ENCODE measurements around the gene NAV2.
"Not testable (repeated sequence)": the region's sequence is repeated elsewhere in the genome, so short reads cannot be mapped to it uniquely, and the experiment has no call there.

The NAV2 gene

DNA sequence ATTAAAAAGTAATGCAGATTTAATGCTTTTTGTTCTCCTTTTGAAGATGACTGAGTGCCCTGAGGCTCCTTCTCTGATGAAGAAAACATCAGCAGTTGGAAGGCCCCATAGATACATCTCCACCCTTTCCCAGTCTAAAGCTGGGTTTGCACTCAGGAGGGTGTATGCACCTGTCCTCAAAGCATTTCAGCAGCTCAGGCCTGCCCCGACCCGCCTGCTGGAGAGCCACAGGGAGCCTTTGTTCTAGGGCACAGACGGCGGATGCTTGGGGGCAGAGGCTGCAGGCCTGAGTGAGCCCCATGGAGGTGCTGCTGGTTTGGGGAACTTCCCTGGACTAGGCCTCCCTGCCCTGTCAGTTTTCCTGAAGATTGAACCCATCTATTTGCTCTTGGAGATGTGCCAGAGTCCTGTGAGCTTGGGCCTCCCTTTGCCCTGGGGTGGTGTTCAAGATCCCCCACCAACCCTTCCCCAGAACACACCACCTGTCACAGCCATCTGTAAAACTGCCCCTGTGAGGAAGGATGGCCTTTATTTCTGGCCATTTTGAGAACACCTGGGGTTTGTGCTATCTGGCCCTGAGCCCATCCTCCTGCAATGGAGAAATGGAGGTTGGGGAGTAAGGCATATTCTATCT is 160.0 kb downstream of the NAV2 start:
- DNase-seq, result no peak

DNA sequence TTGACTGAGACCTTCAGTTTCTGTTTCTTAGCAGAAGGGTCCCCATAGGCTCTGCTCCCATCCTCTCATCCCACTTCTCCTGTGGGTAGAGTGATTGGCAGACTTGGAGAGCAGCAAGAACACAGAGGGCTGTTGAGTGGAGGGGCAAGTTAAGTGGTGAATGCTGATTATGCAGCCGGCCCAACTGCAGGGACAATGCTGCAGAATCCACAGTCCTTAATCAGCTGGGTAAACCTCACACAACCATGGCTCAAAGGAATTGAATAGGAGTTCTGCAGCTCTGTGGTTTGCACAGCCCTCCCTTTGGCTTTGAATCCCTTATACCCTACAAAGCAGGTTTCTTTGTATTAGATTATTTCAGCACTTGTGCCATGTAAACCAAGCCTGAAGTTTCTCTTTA is 161.1 kb downstream of the NAV2 start:
- no peak for DNase-seq

DNA sequence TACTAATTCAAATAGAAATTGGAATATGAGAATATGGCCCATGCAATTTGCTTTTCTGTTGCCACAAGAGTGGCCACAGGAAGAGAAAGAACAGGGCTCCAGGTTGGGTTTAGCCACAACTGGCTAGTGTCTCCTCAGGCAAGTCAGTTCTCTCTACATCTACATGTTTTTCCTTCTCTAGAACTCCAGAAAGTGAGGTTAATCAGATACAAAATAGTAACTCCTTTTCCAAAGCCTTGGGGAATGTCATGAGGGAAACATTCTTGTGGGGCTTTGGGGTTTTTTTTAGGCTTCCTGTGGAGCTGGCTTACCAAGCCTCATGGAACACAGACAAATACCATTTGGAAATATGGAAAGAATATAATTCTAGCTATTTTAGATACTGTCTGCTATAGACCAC is 161.6 kb downstream of the NAV2 start:
- DNase-seq, result no peak

DNA sequence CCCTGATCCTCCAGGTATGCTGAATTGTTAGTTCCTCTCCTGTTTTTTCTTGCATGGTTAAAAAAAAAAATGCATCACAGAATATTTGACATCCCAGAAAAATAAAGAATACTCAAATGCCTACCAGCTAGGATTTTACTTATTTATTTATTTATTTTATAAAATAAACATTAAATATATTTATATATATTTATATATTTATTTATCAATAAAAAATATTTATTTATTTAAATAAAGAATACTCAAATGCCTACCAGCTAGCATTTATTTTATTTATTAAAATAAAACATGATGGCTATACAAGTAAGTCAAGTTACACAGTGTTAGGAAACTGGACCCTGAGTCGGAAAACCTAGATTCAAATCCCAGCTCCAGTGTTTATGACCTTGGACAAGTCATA is 164.1 kb downstream of the NAV2 start:
- DNase-seq, result no peak

DNA sequence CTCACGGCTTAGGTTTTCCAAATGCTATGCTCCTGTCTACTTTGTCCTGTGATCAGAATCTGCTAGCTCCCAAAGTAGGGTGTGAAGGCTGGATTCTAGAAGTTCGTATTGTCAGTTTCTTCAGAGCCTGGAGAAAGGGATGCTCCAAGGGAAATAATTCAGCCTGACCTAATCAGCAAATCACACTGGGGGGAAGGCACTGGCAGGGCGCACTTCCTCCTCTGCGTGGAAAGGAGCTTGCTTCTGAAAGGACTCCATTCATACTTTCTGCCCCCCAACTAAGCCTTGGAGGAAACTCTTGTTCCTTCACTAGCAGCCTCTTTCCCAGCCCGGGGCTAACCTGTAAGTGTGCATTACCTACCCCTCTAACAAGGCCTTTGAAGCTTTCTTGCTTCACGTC is 165.9 kb downstream of the NAV2 start:
- DNase-seq, result no peak

DNA sequence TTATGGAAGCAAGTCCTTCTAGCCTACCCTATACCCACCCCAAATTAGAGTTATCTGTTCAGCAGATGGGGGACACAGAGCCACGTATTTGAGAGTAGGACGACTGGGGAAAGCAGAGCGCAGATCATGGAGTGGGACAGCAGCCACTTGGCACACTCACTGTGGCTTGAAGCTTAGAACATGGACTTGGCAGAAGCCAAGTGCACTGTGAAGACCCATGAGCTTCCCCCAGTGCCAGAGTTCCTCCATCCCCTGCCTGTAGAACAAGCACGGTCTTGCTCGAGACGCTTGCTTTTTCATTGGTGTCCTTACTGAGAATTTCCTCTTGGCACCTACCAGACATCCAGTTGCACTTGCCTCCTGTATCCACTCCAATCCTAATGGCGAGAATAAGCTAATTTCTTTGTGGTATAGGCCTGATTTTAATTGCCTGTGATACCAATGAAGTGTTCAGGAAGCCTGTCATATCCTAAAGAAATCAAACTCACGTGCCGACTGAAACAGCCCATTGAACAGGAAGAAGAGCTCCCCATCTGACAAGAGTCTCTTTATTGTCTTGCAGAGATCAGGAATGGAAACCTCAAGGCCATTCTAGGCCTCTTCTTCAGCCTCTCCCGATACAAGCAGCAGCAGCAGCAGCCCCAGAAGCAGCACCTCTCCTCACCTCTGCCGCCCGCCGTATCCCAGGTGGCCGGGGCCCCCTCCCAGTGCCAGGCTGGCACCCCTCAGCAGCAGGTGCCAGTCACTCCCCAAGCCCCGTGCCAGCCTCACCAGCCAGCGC is 166.9 kb downstream of the NAV2 start:
- DNase-seq, result no peak

DNA sequence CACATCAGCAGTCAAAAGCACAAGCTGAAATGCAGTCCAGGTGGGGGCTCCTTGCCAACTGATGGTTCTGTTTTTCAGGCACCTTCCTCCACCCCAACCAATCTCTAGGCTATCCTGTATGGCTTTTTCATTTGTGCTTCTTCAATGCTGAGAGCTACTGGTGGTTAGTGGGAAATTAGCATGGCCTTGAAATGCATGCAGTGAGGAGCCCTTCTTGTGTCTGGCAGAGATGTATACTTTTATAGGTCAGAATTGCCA is 167.4 kb downstream of the NAV2 start:
- DNase-seq, result no peak

DNA sequence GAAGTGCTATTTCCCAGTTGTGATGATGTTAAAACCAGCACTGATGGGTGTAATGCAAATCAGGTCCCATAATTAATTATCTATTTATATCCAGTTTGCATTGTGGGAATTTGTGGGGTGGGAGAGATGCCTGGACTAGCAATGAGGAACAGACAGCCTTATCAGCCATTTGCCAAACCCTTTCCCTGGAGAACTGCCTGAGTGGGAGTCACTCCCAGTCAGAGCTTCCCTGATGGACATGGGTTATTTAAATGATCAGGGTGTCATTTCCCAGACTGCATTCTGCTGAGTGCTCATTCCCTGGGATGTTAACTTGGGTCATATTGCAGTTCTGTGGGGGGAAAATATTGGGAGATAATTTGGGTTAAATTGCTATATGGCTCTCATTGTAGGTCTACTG is 168.5 kb downstream of the NAV2 start:
- DNase-seq, result no peak

DNA sequence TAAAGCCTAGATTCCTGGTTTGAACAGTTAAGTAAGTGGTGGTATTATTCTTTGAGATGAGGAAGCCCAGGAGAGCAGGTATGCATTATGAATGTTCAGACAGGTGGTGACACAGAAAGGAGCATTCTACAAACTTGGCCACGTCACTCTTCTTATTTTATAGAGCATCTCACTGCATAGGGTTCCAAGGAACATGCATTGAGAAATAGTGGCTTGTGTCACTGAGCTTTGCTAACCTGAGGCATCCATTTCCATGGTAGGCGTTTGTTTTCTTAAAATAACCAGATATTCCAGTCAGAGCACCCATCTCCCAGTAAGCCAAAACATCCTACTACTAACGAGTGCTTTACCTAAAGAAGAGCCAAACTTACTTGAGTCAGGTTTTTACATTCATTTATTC is 169.7 kb downstream of the NAV2 start:
- no peak for DNase-seq

DNA sequence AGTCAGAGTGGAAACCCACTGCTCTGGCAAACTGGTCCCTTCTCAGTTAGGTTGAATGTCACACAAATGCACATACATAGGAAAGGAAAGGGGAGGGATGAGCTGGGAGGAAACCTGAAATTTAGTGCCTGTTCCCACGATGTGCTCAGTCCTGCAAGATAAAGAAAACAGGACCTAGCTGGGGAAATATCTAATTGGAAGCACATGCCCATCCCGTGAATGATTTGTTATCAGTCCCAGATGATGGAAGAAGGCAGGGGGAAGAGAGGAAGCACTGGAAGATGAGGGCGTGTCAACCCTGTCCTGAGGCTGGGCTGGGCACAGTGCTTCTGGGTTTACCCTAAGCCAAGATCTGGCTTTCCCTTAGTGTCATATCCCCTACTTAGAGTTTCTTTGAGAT is 173.9 kb downstream of the NAV2 start:
- DNase-seq, result no peak

DNA sequence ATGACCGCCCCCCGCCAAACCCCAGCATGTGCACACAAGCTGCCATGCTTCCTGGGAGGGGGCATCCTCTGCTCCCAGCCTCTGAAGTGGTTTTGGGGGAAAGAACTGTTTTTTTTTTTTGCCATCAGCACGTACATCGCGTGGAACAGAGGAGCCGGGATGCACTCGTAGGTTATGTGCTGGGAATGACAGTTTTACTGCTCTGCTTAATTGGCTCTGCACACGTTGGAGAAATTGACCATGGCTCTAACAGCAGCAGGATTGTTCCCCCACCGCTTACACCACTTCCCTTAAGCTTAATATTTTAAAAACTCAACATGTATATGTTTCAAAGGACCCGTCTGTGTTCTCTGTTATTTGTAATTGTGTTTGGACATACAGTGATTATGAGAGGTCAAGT is 175.2 kb downstream of the NAV2 start:
- no peak for DNase-seq

DNA sequence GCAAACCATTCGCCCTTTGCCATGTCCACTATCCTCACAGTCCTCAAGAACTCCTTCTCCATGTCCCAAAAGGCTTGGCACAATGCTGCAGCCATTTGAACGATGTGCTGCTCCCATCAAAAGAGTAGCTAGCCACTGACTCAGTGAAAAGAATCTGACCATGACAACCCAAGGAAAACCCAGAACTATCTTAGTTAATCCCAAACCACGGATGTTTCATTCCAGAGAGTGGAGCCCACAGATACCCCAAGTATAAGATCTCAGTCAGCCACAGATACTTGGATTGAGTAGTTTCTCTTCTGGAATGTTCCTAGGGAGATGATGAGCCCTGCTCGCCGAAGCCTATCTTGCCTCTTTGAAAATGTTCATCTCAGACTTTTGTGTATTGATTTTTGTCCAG is 176.9 kb downstream of the NAV2 start:
- DNase-seq, result no peak

DNA sequence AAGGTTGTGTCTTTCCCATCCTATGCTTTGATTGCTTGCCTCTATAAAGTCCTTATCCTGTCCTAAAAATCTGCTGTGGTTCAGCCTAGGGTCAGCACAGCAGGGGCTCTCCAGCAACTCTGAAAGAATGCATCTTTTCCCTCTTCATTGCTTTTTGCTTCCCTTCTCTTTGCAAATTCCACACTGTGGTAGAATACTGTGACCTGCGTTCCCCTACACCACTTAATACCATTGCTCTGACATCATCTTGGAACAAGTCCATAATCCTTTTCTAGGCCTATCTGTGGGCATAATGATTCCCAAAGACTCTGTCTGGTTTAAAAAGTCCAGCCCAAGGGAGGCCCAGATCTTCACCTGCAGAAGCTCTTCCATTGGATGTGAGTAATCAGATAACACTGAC is 177.7 kb downstream of the NAV2 start:
- DNase-seq, result no peak

DNA sequence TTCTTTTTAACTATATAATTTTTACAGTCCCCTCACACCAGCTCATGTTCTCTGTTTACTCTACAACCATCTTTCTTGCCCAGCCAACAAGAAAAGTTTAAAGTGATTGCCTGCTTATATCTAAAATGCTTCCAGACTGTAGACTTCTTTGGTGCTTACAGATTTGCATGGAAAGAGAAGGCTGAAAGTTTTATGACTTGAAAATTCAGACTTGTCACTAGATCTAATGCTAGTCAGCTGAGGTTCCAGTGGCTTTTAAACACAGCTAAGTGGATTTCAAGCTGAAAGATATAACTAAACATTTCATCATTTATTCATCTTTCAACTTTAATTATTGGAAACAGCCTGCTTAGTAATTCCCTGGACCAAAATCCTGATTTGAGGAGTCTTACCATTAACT is 178.4 kb downstream of the NAV2 start:
- DNase-seq, result no peak

DNA sequence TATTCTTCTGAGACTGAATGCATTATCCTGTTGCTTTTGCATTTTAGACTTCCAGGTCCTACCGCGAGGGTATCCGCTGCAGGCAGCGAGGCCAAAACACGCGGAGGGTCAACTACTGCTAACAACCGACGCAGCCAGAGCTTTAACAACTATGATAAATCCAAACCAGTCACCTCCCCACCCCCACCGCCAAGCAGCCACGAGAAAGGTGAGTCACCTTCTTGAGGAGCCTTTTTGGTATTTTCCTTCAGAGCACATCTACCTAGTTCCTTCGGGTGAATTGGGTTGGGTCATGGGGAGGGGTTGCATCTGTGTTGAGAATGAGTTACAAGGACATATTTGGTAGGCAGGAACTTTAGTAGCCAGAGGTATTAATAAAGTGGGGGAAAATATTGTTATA is 179.8 kb downstream of the NAV2 start:
- DNase-seq, result no peak

DNA sequence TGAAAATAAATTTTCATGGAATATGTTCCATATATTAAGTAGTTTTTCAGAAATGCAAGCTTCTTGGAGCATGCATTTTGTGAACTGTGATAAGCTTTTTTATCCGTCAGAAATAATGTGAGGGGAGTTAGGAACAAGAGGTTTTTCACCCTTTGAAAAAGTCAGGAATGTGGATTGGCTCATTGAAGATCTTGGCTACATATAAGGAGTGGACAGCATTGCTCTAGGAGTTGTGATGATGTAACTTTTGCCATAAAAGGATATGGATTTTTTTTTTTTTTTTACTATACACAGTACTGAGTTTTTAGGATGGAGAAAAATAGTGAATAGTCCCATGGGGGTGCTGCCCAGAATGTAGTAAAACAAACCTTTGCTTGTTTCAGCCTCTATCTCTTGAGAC is 180.2 kb downstream of the NAV2 start:
- no peak for DNase-seq

DNA sequence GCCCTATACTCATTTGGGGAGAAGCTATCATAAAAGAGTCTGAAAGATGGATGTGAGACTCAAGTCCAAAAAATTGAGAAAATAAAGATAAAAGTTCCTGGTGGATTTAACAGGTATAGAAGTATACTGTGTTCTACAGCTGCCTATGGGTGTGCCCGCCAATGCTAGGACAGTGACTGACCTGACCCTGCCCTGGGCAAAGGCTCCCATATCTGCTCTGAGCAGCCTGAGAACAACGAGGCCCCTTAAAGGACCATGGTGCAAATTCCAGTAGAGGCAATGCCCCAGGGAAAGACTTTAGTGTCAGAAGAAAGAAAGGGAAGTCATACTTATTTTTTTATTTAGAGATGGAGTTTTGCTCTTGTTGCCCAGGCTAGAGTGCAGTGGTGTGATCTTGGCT is 181.8 kb downstream of the NAV2 start:
- no peak for DNase-seq

DNA sequence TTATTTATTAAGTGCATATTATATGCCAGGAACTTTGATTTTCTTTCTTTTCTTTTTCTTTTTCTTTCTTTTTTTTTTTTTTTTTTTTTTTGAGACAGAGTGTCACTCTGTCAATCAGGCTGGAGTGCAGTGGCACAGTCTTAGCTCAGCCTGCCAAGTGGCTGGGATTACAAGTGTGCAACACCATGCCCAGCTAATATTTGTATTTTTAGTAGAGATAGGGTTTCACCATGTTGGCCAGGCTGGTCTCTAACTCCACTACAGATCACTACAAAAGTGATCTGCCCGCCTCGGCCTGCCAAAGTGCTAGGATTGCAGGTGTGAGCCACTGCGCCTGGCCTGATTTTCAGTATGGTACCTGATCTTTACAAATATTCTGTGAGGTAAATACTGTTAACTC is 182.4 kb downstream of the NAV2 start:
- not testable (repeated sequence) for DNase-seq

DNA sequence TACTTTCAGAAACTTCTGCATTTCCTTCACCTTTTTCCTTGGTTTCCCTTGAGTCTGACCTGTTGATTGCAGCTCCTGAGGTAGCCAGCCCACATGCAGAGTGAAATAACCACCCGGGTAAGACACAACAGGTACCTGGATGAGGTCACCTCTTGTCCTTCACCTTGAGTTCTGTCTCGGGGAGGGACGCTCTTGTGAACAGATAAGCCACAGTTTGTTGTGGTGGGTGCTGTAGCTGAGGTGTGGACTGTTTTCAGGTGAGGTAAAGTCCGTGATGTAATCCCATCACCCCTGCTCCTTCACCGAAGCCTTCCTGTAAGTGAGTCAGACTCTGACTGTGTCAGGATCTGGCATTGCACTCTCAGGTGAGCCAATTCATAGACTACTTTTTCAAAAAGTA is 183.1 kb downstream of the NAV2 start:
- no peak for DNase-seq

DNA sequence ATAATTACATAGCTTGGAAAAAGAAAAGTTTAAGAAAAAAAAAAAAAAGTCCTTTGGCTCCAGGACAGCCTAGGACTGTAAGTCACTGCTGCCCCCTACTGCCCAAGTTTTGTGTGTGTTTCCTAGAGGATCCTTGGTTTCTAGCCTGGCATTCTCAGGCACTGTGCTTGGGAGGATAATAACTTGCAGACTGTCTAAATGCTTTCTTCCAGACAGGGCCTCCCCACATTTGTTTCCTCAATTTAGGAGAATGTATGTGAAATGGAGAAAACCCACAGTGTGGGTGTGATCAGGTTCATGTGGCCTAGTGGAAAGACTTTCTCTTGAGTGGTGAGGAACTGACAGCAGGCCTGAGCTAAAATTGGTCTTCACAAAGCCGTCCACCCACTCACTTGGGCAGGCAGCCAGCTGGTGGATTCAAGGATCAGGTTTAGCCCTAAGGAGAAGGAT is 191.0 kb downstream of the NAV2 start:
- peak; percentile 48 to 61 for DNase-seq

DNA sequence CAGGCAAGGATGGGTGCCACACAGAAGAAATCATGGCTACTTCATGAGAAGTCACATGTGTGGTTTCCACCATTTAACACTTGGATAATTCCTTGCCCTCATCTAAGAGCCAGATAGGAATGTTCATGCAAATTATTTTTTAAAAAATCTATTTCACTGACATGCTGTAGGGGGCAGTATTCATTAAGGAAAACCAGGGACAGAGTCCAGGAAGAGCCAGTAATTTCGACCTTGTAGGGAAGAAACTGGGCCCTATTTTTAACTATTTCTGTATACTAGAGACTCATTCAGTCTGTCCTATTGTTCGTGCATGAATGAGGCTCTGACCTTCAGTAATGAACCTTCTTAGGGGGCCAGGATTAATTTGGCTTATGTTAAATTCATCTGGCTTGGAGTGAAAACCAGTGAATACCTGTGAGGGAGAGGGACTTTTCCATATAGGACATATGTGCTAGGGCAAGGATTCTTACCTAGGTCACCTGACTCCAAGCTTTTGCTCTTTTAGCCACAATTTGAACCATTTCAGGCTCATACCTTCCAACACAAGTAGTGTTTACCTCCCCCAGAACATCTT is 192.7 kb downstream of the NAV2 start:
- DNase-seq, result no peak

DNA sequence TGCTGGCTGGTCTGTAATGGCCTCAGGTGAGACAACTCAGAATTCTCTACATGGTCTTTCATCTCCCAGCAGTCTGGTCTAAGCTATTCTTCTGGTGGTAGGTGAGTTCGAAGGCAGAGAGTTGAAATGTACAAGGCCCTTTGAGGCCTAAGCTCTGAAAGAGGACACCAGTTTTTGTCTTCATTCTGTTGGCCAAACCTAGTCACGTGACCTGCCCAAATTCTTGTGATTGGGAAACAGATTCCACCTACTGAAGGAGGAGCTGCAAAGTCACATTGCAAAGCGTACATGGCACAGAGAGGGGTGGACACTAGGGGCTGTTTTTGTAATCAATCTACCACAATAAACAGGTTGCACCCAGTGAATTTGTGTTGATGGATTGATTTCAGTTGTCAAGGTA is 193.5 kb downstream of the NAV2 start:
- DNase-seq, result no peak

DNA sequence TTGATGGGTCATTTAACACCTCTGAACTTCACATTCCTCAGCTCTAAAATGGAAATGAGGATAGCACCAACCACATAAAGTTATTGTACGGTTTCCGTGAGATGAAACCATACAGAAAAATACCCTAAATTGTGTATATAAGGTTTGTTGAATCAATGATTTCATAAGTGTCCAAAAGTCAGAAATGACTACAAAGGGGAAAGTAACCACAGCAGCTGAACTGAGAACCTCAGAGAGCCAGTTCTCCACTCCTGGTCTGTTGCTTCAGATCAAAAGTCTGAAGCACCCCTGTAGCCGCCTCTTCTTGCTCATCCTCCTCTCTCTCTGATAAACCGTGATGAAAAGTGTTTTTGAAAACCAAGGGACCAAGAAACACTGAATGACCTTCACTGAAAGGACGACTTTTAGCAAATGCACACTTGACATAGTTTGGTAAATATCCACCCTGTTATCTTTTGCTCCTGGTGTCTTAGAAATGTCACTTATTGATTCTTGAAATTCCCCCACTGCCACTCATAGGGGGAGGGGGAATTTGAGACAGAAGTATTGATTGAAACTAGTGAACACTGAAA is 194.5 kb downstream of the NAV2 start:
- no peak for DNase-seq

DNA sequence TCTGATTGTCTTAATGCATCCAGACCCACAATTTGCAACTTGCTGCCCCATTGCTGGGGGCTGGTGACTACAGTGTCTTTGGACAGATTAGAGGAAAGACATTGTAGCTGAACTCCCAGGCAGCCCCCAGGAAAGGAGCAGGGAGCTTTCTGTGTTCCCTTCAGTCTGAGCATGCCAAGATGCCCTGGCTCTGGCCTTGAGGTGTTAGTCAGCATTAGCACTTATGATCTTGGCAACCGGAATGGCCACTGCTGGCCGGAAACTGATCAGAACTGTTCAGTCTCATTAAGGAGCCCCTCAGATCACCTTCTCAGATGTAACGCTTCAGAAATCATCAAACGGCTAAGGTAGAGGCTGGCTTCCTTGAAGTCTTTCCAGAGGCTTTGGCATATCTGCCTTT is 195.2 kb downstream of the NAV2 start:
- no peak for DNase-seq

DNA sequence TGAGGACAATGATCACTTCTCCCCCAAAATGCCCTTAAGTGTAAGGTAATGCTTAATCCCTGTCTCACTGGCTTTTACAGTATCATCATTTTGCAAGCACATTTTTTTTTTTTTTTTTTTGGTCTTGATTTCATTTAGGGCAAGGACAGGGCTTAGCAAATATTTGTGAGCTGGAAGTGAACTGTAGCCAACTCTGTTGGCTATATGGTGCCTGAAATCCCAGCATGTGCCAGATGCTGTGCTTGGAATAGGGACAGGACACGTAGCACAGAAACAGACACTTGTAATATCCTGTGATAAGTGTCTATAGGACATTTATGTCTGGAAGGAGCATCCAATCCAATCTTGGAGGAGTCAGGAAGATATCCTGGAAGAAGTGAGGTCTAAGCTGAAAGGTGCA is 198.3 kb downstream of the NAV2 start:
- DNase-seq, result no peak
